IPS-15b (cell line): ENCODE data around the gene RPL39L.

Experiments
- H3K27me3 ChIP-seq: one replicate; pipeline ENCODE4 v1.6.1; 2013; ENCODE audit warnings: low read length; ENCODE audit not compliant: control insufficient read depth, insufficient read depth
- H3K36me3 ChIP-seq: one replicate; pipeline ENCODE4 v1.6.1; 2013; ENCODE audit warnings: low read length; ENCODE audit not compliant: control insufficient read depth, insufficient read depth
- H3K4me1 ChIP-seq: one replicate; pipeline ENCODE4 v1.6.1; 2013; ENCODE audit warnings: mild to moderate bottlenecking, low read length; ENCODE audit not compliant: control insufficient read depth, insufficient read depth
- H3K4me3 ChIP-seq: one replicate; pipeline ENCODE4 v1.5.1; 2013; ENCODE audit warnings: low read depth, low read length
- H3K9ac ChIP-seq: one replicate; pipeline ENCODE4 v1.6.1; 2013; ENCODE audit warnings: low read depth, mild to moderate bottlenecking, low read length
- H3K9me3 ChIP-seq: one replicate; pipeline ENCODE4 v1.6.1; 2013; ENCODE audit warnings: mild to moderate bottlenecking, low read length; ENCODE audit not compliant: control insufficient read depth, insufficient read depth

The RPL39L gene

DNA sequence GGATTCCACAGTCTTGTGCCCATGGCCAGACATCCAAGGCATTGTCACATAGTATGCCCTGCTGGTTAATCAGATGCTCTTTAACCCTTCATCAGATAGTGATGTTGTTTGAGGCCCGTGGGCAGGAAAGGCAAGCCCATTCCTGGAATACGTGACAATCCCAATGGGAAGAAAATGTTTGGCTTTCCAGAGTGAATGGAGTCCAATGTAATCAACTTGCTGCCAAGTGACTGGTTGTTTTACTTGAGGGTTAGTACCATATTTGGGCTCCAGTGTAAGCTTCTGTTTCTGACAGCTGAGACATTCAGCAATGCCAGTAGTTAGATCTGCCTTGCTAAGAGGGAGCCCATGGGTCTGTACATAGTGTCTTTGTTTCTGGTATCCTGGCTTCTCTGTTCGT, 31.3 kb downstream of the RPL39L start:
- Histone ChIP-seq H3K36me3 (no peaks in the 10 kb centered on the region), H3K27me3 (no peaks in the 10 kb centered on the region), H3K4me3 (no peak overlapping the region), H3K9ac (no peak overlapping the region), H3K9me3 (no peaks in the 10 kb centered on the region), H3K4me1 (peaks cover 4% of the 10 kb centered on the region)

DNA sequence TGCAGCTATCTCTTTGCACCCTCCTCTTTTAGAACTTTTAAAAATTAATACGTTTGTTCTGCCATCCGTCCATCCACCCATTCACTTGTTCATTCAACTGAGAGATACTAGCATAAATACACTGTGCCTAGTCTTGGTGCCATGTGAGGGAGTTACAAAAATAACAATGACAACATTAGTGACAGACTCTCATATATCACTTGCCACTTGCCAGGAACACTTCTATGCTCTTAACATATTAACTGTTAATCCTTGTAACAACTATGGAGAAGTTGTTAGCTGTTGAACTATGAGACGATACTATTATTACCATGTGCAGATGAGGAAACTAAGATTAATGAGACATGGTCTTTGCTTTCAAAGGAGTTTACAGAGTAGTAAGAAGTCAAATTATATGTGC, 33.6 kb downstream of the RPL39L start:
- Histone ChIP-seq H3K36me3 (no peaks in the 10 kb centered on the region), H3K27me3 (no peaks in the 10 kb centered on the region), H3K4me1 (peaks cover 4% of the 10 kb centered on the region), H3K4me3 (no peak overlapping the region), H3K9me3 (no peaks in the 10 kb centered on the region), H3K9ac (no peak overlapping the region)

DNA sequence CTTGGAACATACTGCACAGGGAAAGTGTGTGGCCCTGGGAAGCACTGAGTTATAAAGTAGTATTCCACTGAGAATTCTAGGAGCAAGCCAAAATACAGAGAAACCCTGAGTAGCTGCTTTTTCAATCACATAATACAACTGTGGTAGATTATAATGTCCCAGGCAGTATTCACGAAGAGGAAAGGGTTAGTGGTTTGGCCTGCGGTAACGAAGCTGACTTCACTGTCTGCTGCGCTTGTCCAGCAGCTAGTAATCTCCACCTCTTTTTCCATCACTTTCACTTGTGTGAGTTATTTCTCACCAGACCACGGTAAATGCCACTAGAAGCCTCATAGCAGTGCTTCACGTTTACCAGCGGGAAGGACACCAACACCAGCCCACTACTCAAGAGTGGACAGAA, 34.4 kb downstream of the RPL39L start:
- Histone ChIP-seq H3K9ac (peak overlapping the region; percentile 30), H3K9me3 (no peaks in the 10 kb centered on the region), H3K4me3 (no peak overlapping the region), H3K4me1 (peaks cover 4% of the 10 kb centered on the region), H3K36me3 (no peaks in the 10 kb centered on the region), H3K27me3 (no peaks in the 10 kb centered on the region)

DNA sequence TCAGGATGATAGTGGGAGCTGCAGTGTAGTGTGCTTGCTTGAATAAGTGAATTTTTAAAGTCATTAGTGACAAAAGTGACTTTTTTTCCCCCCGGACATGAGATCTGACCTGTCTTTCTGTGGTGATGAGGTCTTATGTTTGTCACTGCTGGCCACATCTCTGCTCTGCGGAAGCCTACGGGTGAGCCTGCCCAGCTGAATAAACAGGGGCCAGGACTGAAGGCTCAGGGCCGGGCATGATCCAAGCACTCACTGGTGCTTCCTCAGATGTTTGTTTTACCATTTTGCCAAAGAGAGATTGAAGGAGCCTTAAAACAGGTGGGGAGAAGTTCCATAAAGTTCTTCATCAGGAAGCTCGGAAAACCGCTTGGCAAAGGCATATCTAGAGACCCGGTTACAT, 35.0 kb downstream of the RPL39L start:
- H3K9ac ChIP-seq = no peak overlapping the region
- H3K9me3 ChIP-seq = no peaks in the 10 kb centered on the region
- H3K4me3 ChIP-seq = no peak overlapping the region
- H3K36me3 ChIP-seq = no peaks in the 10 kb centered on the region
- H3K27me3 ChIP-seq = no peaks in the 10 kb centered on the region
- peaks cover 4% of the 10 kb centered on the region for H3K4me1 ChIP-seq

DNA sequence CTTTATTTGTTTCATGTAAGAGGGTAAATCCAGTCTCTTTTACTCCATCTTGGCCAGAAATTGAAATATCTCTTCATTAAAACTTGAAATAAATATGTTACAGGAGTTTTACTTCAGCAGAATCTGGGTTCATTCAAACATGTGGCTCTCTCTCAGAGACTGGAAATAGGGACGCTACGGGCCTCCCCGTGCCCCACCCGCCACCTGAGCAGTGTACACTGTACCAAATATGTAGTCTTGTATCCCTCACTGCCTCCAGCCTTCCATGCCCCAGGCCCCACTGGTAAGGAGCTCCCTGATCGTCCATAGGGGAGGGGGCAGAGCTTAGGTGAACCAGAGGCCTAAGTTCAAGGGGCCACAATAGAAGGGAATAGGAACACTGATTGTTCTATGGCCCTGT, 36.0 kb downstream of the RPL39L start:
- Histone ChIP-seq H3K9ac (no peak overlapping the region), H3K27me3 (no peaks in the 10 kb centered on the region), H3K9me3 (no peaks in the 10 kb centered on the region), H3K4me3 (no peak overlapping the region), H3K4me1 (peaks cover 4% of the 10 kb centered on the region), H3K36me3 (no peaks in the 10 kb centered on the region)

DNA sequence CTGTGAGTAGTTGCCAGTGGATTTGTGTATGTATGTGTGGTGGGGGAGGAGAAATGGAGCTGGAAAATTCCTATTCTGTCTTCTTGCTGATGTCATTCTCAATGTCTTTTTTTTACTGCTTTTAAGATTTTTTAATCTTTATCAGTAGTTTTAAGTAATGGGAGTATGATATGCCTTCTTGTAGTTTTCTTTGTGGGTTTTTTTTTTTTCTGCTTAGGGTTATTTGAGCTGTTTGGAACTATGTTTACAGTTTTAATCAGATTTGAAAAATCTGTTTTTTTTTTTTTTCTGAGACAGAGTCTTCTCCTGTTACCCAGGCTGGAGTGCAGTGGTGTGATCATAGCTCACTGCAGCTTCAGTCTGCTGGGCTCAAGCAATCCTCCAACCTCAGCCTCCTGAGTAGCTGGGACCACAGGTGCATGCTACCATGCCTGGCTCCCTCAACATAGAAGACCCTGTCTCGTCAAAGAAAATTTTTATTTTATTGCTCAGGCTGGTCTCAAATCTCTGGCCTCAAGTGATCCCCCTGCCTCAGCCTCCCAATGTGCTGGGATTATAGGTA, 37.1 kb downstream of the RPL39L start:
- H3K4me3 ChIP-seq = no peak overlapping the region
- H3K4me1 ChIP-seq = peaks cover 4% of the 10 kb centered on the region
- H3K36me3 ChIP-seq = no peaks in the 10 kb centered on the region
- H3K27me3 ChIP-seq = no peaks in the 10 kb centered on the region
- H3K9ac ChIP-seq = no peak overlapping the region
- no peaks in the 10 kb centered on the region for H3K9me3 ChIP-seq

DNA sequence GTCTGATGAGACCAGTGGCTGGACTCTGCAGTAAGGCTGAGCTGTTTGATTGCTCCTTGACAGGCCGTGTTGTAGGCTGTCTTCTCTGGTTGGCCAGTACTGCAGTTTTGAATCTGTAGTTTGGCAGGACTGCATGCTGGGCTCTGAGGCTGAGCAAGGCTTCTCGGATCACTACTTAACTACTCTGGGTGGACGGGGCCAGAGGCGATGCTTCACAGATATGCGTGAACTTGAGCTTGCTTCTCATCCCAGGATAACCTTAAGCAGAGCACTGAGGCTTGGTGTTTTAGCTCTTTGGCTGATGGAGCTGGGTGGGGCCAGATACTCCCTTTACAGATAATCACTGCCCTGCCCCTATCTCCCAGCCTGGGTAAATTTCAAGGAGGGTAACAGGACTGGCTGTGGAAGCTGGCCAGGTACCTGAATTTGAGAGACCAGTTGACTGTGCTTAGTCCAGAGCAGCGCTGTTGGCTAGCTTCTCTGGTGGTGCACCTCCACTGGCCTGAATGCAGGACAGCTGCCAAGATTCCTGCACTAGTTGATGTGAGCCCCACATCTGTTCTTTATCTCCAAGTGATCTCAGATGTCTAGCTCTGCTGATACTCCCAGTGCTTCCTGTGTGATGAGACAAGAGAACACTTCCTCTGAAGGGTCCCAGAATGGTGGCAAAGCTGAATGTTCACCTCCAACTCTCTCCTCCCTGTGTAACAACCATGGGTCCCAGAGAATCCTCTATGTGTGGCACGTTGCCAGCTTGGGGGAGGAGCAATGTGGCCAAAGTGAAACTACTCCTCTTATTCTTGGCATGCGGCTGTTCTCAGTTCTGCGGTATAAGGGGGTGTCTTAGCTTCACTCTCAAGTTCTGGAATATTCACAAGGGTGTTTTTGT, 37.9 kb downstream of the RPL39L start:
- Histone ChIP-seq H3K9ac (no peak overlapping the region), H3K4me3 (no peak overlapping the region)

DNA sequence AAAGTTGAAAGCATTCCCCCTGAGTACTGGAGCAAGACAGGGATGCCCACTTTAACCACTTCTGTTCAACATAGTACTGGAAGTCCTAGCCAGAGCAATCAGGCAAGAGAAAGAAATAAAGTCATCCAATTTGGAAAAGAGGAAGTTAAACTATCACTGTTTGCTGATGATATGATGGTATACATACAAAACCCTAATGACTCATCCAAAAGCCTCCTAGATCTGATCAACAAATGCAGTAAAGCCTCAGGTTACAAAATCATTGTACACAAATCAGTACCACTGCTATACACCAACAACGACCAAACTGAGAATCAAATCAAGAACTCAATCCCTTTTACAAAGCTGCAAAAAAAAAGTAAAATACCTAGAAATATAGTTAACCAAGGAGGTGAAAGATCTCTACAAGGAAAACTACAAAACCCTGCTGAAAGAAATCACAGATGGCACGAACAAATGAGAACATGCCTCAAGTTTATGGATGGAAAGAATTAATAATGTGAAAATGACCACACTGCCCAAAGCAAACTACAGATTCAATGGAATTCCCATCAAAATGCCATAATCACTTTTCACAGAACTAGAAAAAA, 40.3 kb downstream of the RPL39L start:
- H3K9me3 ChIP-seq = no peaks in the 10 kb centered on the region
- H3K4me3 ChIP-seq = no peak overlapping the region
- no peak overlapping the region for H3K9ac ChIP-seq
- no peaks in the 10 kb centered on the region for H3K27me3 ChIP-seq
- H3K36me3 ChIP-seq = no peaks in the 10 kb centered on the region
- H3K4me1 ChIP-seq = no peaks in the 10 kb centered on the region

More for the DNA sequence above, 37.9 kb downstream of the RPL39L start:
- Histone ChIP-seq H3K4me1 (peaks cover 4% of the 10 kb centered on the region), H3K27me3 (no peaks in the 10 kb centered on the region), H3K9me3 (no peaks in the 10 kb centered on the region), H3K36me3 (no peaks in the 10 kb centered on the region)

DNA sequence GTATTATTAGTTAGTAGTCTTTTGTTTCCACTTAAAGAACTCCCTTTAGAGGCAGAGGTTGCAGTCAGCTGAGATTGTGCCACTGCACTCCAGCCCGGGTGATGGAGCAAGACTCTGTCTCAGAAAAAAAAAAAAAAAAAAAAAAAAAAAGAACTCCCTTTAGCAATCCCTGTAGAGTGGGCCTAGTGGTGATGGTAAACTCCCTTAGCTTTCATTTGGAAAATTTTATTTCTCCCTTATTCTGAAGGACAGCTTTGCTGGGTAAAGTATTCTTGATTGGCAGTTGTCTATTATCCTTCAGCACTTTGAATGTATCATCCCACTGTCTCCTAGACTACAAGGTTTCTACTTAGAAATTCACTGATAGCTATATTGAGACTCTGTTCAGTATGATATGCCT, 46.0 kb downstream of the RPL39L start:
- no peak overlapping the region for H3K4me3 ChIP-seq
- no peak overlapping the region for H3K9ac ChIP-seq
- H3K9me3 ChIP-seq = no peaks in the 10 kb centered on the region
- no peaks in the 10 kb centered on the region for H3K4me1 ChIP-seq
- no peaks in the 10 kb centered on the region for H3K36me3 ChIP-seq
- no peaks in the 10 kb centered on the region for H3K27me3 ChIP-seq

DNA sequence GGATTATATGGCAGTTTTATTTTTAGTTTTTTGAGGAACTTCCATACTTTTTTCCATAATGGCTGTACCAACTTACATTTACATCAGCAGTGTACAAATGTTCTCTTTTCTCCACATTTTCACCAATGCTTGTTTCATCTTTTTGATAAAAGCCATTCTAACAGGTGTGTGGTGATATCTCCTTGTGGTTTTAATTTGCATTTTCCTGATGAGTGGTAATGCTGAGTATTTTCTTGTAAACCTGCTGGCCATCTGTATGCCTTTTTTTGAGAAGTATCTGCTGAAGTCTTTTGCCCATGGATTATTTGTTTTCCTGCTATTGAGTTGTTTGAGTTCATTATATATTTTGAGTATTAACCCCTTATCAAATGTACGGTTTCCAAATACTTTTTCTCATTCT, 50.6 kb downstream of the RPL39L start:
- Histone ChIP-seq H3K9ac (no peak overlapping the region), H3K36me3 (no peaks in the 10 kb centered on the region), H3K4me3 (no peak overlapping the region), H3K9me3 (no peaks in the 10 kb centered on the region), H3K27me3 (no peaks in the 10 kb centered on the region), H3K4me1 (peaks cover 2% of the 10 kb centered on the region)

DNA sequence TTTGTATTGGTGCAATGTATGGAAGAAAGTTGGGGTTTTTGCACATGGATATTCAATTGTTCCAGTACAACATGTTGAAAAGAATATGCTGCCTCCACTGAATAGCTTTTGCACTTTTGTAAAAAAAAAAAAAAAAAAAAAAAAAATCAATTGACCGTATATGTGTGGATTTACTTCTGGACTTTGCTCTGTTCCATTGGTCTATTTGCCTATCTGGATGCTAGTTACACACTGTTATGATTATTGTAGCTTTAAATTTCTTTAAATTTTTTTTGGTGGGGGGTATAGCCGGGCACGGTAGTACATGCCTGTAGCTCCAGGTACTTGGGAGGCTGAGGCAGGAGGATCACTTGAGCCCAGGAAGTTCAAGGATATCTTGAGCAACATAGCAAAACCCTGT, 52.5 kb downstream of the RPL39L start:
- Histone ChIP-seq H3K9ac (no peak overlapping the region), H3K9me3 (no peaks in the 10 kb centered on the region), H3K36me3 (no peaks in the 10 kb centered on the region), H3K27me3 (no peaks in the 10 kb centered on the region), H3K4me3 (no peak overlapping the region), H3K4me1 (peaks cover 2% of the 10 kb centered on the region)

DNA sequence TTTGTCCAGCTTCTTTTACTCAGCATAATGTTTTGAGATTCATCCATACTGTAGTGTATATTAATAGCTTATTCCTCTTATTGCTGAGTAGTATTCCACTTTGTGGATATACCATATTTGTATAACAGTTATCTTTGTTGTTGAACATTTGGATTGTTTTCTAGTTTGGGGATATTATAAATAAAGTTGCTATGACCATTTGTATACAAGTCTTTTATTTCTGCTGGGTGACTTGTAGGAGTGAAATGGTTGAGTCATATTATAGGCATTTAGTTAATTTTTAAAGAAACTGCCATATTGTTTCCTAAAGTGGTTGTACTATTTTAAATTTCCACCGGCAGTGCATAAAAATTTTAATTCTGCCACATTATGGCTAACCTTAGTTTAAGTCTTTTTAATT, 53.4 kb downstream of the RPL39L start:
- Histone ChIP-seq H3K9me3 (no peaks in the 10 kb centered on the region), H3K4me3 (no peak overlapping the region), H3K9ac (no peak overlapping the region), H3K4me1 (peaks cover 2% of the 10 kb centered on the region), H3K27me3 (no peaks in the 10 kb centered on the region), H3K36me3 (no peaks in the 10 kb centered on the region)
